GM10248 (cell line): ENCODE measurements around the gene MORC2.

Experiments used
- CTCF ChIA-PET: fragments of 300-600 bp; sonication (Branson Sonifier 250); formaldehyde crosslinking; extraction: SDS; loops from one replicate; lab custom pipeline; 2021; ENCODE audit warnings: antibody characterized with exemption; lab: Yijun Ruan, JAX
- POLR2A ChIA-PET: fragments of 350-650 bp; sonication (Branson Sonifier 250); formaldehyde crosslinking; extraction: SDS; loops from one replicate; lab custom pipeline; 2020; ENCODE audit warnings: antibody characterized with exemption; lab: Yijun Ruan, JAX
- DNase-seq: peaks from one replicate; pipeline ENCODE4 v3.0.0; 2012; ENCODE audit errors: extremely low spot score
- CTCF ChIP-seq: IDR thresholded peaks from 2 replicates; pipeline ENCODE4 v1.5.1; 2012; ENCODE audit warnings: mild to moderate bottlenecking, low read depth; ENCODE audit errors: extremely low read depth, missing control alignments, control extremely low read depth

Gene MORC2

GRCh38 chr22:30978304-30978962 lies 9.9 kb upstream of the MORC2 start:
- TF ChIP-seq CTCF, result no peak
- ChIA-PET POLR2A (no interaction called here), CTCF (interaction anchor here (1.1 to 1.5 kb wide), 3 partner anchors 9 to 20 kb away, joined by 3 to 5 read pairs (median 3); partner anchors contain the start of genes MORC2 and TUG1)
- no peak for DNase-seq

- DNase-seq, result no peak
- no peak for TF ChIP-seq CTCF
- ChIA-PET POLR2A (interaction anchor here (0.6 kb wide), 1 partner anchor 332 kb away, joined by 3 read pairs; no protein-coding TSS in a partner anchor), CTCF (no interaction called here)
Measured at GRCh38 chr22:30970356-30970746, 1.8 kb upstream of the MORC2 start.

GRCh38 chr22:30969532-30970355 lies 1.2 kb upstream of the MORC2 start:
- no peak for TF ChIP-seq CTCF
- POLR2A ChIA-PET, result interaction anchor here (0.6 to 1.7 kb wide), 3 partner anchors 112 to 331 kb away, joined by 3 to 7 read pairs (median 3); partner anchors contain the start of genes SELENOM and SMTN
- CTCF ChIA-PET, result interaction anchor here (1.0 to 1.7 kb wide), 2 partner anchors 9 to 50 kb away, joined by 4 to 5 read pairs; no protein-coding TSS in a partner anchor
- peak; percentile 57 for DNase-seq

GRCh38 chr22:30968924-30969531 lies 454 bp upstream of the MORC2 start, which contains the start of gene TUG1:
Gene TUG1, plus strand, starts transcription at chr22:30969265.
- ChIA-PET CTCF (interaction anchor here (1.0 to 1.9 kb wide), 3 partner anchors 9 to 116 kb away, joined by 4 to 8 read pairs (median 5); no protein-coding TSS in a partner anchor), POLR2A (interaction anchor here (1.4 to 1.7 kb wide), 2 partner anchors 113 to 138 kb away, joined by 3 to 7 read pairs; partner anchors contain the start of genes SELENOM and SMTN)
- TF ChIP-seq CTCF, result no peak
- peak; percentile 99 for DNase-seq

GRCh38 chr22:30964858-30965257 lies 3.7 kb downstream of the MORC2 start:
- DNase-seq, result no peak
- ChIA-PET POLR2A (no interaction called here), CTCF (interaction anchor here (1.0 to 1.1 kb wide), 3 partner anchors 12 to 120 kb away, joined by 3 read pairs; no protein-coding TSS in a partner anchor)
- TF ChIP-seq CTCF, result no peak

GRCh38 chr22:30955153-30955552 lies 13.4 kb downstream of the MORC2 start:
- CTCF ChIA-PET, result no interaction called here
- POLR2A ChIA-PET, result no interaction called here

More at GRCh38 chr22:30955153-30955552, 13.4 kb downstream of the MORC2 start:
- no peak for TF ChIP-seq CTCF
- no peak for DNase-seq
